HCT116 (cell line): ENCODE results near the gene DAP. TPM values are rescaled to one million over a fixed set of nuclear protein-coding genes. Genes with fewer than 3 reads are reported as not detected.

Experiments
- ATAC-seq: fragments of 200-7000 bp; cut with Tn5 transposase; 2 replicates; pipeline ENCODE4 v1.9.1; 2020; ENCODE audit warnings: mild to moderate bottlenecking, moderate library complexity
- BruUV-seq: library from RNA; stranded (reverse); fragments of 400-500 nt; replicated peaks from 2 replicates; lab custom pipeline; 2021; lab: Mats Ljungman, UMichigan
- CTCF ChIA-PET: fragments of 300-600 bp; sonication (Branson Sonifier 250); formaldehyde crosslinking; loops from one replicate; lab custom pipeline; 2021; ENCODE audit warnings: antibody characterized with exemption; lab: Charles Lee
- POLR2A ChIA-PET: fragments of 300-600, 350-600 bp; sonication (Branson Sonifier 250); formaldehyde crosslinking; loops from one replicate; lab custom pipeline; 2021; ENCODE audit warnings: antibody characterized with exemption; lab: Charles Lee
- RAD21 ChIA-PET, 2 experiments: fragments of 300-600 bp; sonication (Branson Sonifier 250); formaldehyde crosslinking; loops; one replicate each; lab custom pipeline; 2023; ENCODE audit warnings: low total read pairs in 2 of 2; ENCODE audit not compliant: uncharacterized antibody in 2 of 2, unreplicated experiment in 2 of 2, low non-redundant PET in 1 of 2; lab: Charles Lee
- DNase-seq: peaks from one replicate; pipeline ENCODE4 v3.0.0-alpha.2; 2010; ENCODE audit warnings: low read depth, low spot score
- H2AFZ ChIP-seq: fragments of 200-600 bp; shearing (Covaris generic), sonication (generic); 2 replicates; pipeline ENCODE4 v1.6.1; 2017; ENCODE audit warnings: low read depth, mixed run types, mixed read lengths, antibody characterized with exemption, low read length; ENCODE audit not compliant: poor library complexity, severe bottlenecking
- H3K27ac ChIP-seq: 2 replicates; pipeline ENCODE4 v1.5.1; 2012; ENCODE audit warnings: low read depth, low read length
- H3K27me3 ChIP-seq: fragments of 200-600 bp; sonication (generic); 2 replicates; pipeline ENCODE4 v1.6.1; 2016; ENCODE audit warnings: mixed run types, low read length, mixed read lengths; ENCODE audit not compliant: insufficient read depth
- H3K36me3 ChIP-seq, 2 experiments: fragments of 200-500 bp in 1 of 2; fragments of 200-600 bp in 1 of 2; sonication (Bioruptor generic) in 1 of 2; sonication (generic) in 1 of 2; 2 replicates each; pipeline versions ENCODE4 v1.5.1 to v1.6.1; 2014 to 2016; ENCODE audit warnings: low read length in 2 of 2, inconsistent platforms in 1 of 2, mixed read lengths in 1 of 2, mixed run types in 1 of 2; ENCODE audit not compliant: insufficient read depth in 2 of 2, control insufficient read depth in 1 of 2
- H3K4me1 ChIP-seq, 2 experiments: fragments of 200-600 bp in 1 of 2; sonication (generic) in 1 of 2; 2 replicates each; pipeline versions ENCODE4 v1.5.1 to v1.6.1; 2012 to 2017; ENCODE audit warnings: low read length in 2 of 2, inconsistent platforms in 1 of 2, mild to moderate bottlenecking in 1 of 2, mixed read lengths in 1 of 2, mixed run types in 1 of 2, moderate library complexity in 1 of 2; ENCODE audit not compliant: insufficient read depth in 2 of 2, control insufficient read depth in 1 of 2
- H3K4me2 ChIP-seq: fragments of 200-600 bp; sonication (generic); 2 replicates; pipeline ENCODE4 v1.6.1; 2017; ENCODE audit warnings: mixed run types, low read length, mixed read lengths
- H3K4me3 ChIP-seq, 2 experiments: fragments of 200-600 bp in 1 of 2; sonication (generic) in 1 of 2; replicated peaks in 1 of 2; 2 replicates each; pipeline ENCODE4 v1.5.1; 2011 to 2016; ENCODE audit warnings: low read length in 2 of 2, control low read depth in 1 of 2, low read depth in 1 of 2, mild to moderate bottlenecking in 1 of 2, mixed read lengths in 1 of 2, mixed run types in 1 of 2
- H3K79me2 ChIP-seq: fragments of 200-600 bp; sonication (generic); 2 replicates; pipeline ENCODE4 v1.6.1; 2017; ENCODE audit warnings: mild to moderate bottlenecking, mixed run types, low read length, moderate library complexity, mixed read lengths; ENCODE audit not compliant: insufficient read depth
- H3K9ac ChIP-seq: fragments of 200-600 bp; sonication (generic); 2 replicates; pipeline ENCODE4 v1.6.1; 2016; ENCODE audit warnings: low read length, mixed read lengths
- H3K9me2 ChIP-seq: fragments of 200-600 bp; sonication (generic), shearing (Covaris generic); 2 replicates; pipeline ENCODE4 v1.6.1; 2017; ENCODE audit warnings: mixed run types, mild to moderate bottlenecking, moderate library complexity; ENCODE audit not compliant: insufficient read depth
- H3K9me3 ChIP-seq, 2 experiments: fragments of 200-500 bp in 1 of 2; fragments of 200-600 bp in 1 of 2; sonication (Bioruptor generic) in 1 of 2; sonication (generic) in 1 of 2; 2 replicates each; pipeline ENCODE4 v1.6.1; 2014 to 2017; ENCODE audit warnings: low read length in 2 of 2, mixed read lengths in 2 of 2, inconsistent platforms in 1 of 2, low read depth in 1 of 2, mild to moderate bottlenecking in 1 of 2, mixed run types in 1 of 2, moderate library complexity in 1 of 2; ENCODE audit not compliant: control insufficient read depth in 1 of 2, insufficient read depth in 1 of 2
- H4K20me1 ChIP-seq: fragments of 200-600 bp; sonication (generic), shearing (Covaris generic); 2 replicates; pipeline ENCODE4 v1.6.1; 2017; ENCODE audit warnings: mixed run types, mild to moderate bottlenecking, moderate library complexity; ENCODE audit not compliant: insufficient read depth
- CEBPB ChIP-seq: IDR thresholded peaks from 2 replicates; pipeline ENCODE4 v1.6.1; 2012; ENCODE audit warnings: low read depth
- ELF1 ChIP-seq: IDR thresholded peaks from 2 replicates; pipeline ENCODE4 v1.6.1; 2012; ENCODE audit warnings: low read depth, borderline replicate concordance
- EZH2phosphoT487 ChIP-seq: fragments of 200-600 bp; IDR thresholded peaks from 2 replicates; pipeline ENCODE4 v1.6.1; 2018; ENCODE audit warnings: antibody characterized with exemption, borderline replicate concordance
- FOSL1 ChIP-seq: IDR thresholded peaks from 2 replicates; pipeline ENCODE4 v1.6.1; 2012; ENCODE audit warnings: low read depth
- JUND ChIP-seq: IDR thresholded peaks from 2 replicates; pipeline ENCODE4 v1.6.1; 2012
- POLR2A ChIP-seq: IDR thresholded peaks from 2 replicates; pipeline ENCODE4 v1.7.0; 2011; ENCODE audit warnings: borderline replicate concordance; ENCODE audit not compliant: insufficient read depth, insufficient read length; ENCODE audit errors: extremely low read depth
- POLR2AphosphoS5 ChIP-seq: IDR thresholded peaks from 2 replicates; pipeline ENCODE4 v1.6.1; 2011; ENCODE audit warnings: mild to moderate bottlenecking, low read depth, low read length, moderate library complexity
- RAD21 ChIP-seq: IDR thresholded peaks from 2 replicates; pipeline ENCODE4 v1.6.1; 2012; ENCODE audit warnings: low read depth, mild to moderate bottlenecking
- SIN3A ChIP-seq: IDR thresholded peaks from 2 replicates; pipeline ENCODE4 v1.6.1; 2012; ENCODE audit warnings: low read depth
- SRF ChIP-seq: IDR thresholded peaks from 2 replicates; pipeline ENCODE4 v1.6.1; 2012; ENCODE audit warnings: low read depth
- intact Hi-C: fragments of 100-400 bp; cut with micrococcal nuclease; formaldehyde crosslinking; loops from 2 replicates; pipeline ENCODE4 v1.10.0; 2022
- total RNA-seq: library from RNA; stranded (reverse); gene quantifications from one replicate; pipeline ENCODE4 v1.2.1, GENCODE V29; 2021; ENCODE audit not compliant: unreplicated experiment
- TF ChIP-seq, protein P1 (sequence below), 3 experiments: fragments of 200-600 bp in 1 of 3; sonication (generic) in 1 of 3; IDR thresholded peaks in 2 of 3; conservative IDR thresholded peaks in 1 of 3; 2 replicates each; pipeline ENCODE4 v1.5.1; 2012 to 2017; ENCODE audit warnings: low read depth in 2 of 3, low read length in 2 of 3, antibody characterized with exemption in 1 of 3, borderline replicate concordance in 1 of 3, control low read depth in 1 of 3, mild to moderate bottlenecking in 1 of 3, mixed read lengths in 1 of 3, mixed run types in 1 of 3, moderate library complexity in 1 of 3; ENCODE audit not compliant: insufficient read depth in 1 of 3
- TF ChIP-seq, protein P2 (sequence below): IDR thresholded peaks from 2 replicates; pipeline ENCODE4 v1.6.1; 2012
- TF ChIP-seq, protein P3 (sequence below): IDR thresholded peaks from 2 replicates; pipeline ENCODE4 v1.6.1; 2012; ENCODE audit warnings: low read depth

DAP gene
- total RNA-seq, 1 experiment from 2014 or later, result 59.1 TPM

DNA sequence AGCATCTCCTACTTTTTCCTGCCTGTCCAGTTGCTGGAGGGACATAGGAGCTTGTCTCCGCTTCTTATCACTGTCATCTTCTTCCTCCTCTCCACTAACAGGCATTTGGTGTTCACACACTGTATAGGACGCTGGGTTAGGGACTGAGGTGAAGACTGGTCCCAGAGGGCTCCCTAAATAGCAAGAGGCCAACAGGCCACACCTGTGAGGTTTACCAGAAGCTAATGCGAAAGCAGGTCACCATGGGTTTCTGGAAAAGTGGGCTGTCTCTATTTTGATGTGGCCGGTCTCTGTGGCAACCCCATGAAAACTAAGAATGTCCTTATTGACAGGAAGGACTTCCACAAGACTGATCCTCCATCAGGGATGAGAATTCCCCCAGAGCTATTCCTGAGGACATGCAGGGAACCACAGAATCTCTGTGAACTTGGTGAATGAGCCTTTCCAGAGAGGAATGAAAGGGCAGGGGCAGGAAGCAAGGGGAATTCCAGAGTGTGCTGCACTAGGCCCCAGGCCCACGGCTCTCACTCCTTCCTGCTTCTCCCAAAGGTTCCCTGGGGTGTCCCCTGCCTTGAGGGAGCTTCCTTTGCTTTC, 61.7 kb downstream of the DAP start:
- CTCF ChIA-PET, result interaction anchor here (1.6 kb wide), 1 partner anchor 10 kb away, joined by 4 read pairs; no protein-coding TSS in a partner anchor
- BruUV-seq, result no TSS peak
- Histone ChIP-seq H3K9ac (no peak overlapping the region), H3K9me3 (no peaks in the 10 kb centered on the region), H3K27me3 (no peaks in the 10 kb centered on the region), H2AFZ (no peak overlapping the region), H3K4me3 (no peak overlapping the region), H3K4me2 (no peak overlapping the region), H3K36me3 (no peaks in the 10 kb centered on the region), H3K4me1 (peaks cover 37 to 41% of the 10 kb centered on the region in 2 experiments), H3K9me2 (no peaks in the 10 kb centered on the region), H3K27ac (no peak overlapping the region), H3K79me2 (peaks cover 5% of the 10 kb centered on the region; the same call in 1 of the 2 replicates), H4K20me1 (no peaks in the 10 kb centered on the region)
- POLR2A ChIA-PET, result no interaction called here
- RAD21 ChIA-PET, result no interaction called here
- no peak for TF ChIP-seq ELF1
- TF ChIP-seq, protein P1, sequence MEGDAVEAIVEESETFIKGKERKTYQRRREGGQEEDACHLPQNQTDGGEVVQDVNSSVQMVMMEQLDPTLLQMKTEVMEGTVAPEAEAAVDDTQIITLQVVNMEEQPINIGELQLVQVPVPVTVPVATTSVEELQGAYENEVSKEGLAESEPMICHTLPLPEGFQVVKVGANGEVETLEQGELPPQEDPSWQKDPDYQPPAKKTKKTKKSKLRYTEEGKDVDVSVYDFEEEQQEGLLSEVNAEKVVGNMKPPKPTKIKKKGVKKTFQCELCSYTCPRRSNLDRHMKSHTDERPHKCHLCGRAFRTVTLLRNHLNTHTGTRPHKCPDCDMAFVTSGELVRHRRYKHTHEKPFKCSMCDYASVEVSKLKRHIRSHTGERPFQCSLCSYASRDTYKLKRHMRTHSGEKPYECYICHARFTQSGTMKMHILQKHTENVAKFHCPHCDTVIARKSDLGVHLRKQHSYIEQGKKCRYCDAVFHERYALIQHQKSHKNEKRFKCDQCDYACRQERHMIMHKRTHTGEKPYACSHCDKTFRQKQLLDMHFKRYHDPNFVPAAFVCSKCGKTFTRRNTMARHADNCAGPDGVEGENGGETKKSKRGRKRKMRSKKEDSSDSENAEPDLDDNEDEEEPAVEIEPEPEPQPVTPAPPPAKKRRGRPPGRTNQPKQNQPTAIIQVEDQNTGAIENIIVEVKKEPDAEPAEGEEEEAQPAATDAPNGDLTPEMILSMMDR (IDR thresholded peaks at IDR 0.05 in 2 of 3, conservative IDR thresholded peaks at IDR 0.05 in 1 of 3; ENCODE audit: borderline replicate concordance in 1 of 3, insufficient read depth in 1 of 3, low read depth in 2 of 3, low read length in 2 of 3), result no peak
- intact Hi-C loops, result loop anchor here (5.0 kb wide), 3 partner anchors 163 to 1323 kb away; no protein-coding TSS in a partner anchor
- ATAC-seq (no peak), DNase-seq (no peak)

DNA sequence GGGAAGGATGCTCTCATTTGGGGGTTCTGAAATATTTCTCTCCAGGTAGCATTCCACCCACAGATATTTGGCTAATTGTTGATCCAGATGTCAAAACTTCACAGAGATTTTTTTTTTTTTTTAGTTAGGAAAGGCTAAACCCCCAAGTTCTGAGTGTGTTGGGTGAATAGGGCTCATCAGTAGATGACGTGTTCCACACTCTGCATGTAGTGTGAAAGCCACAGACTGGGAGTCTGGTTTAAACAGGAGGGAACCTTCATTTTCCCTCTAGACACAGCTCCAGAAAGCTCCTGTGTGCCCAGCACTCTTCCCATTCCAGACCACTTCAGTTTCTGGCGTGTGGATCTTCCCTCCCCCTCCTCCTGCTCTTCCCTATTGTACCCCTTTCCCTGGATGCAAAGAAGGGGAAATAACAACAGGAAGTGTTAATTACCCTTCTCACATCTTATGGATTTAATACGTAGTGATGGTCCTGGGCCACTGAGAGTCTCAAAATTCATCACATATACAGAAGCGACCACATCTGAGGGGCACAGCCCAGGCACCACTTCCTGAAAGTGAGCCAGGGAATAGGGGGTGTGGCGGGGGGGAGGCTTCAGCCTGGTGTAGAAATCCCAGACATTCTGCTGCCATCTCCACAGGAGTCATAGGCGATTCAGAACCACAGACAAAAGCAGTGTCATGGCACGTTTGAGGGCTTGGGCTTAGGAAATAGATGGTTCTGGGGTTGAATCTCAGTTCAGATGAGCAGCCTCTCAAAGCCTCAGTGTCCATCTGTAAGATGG, 65.1 kb downstream of the DAP start:
- no peak overlapping the region for H3K9ac ChIP-seq
- H3K4me1 ChIP-seq, result peaks cover 5 to 19% of the 10 kb centered on the region in 2 experiments; a peak in 3 of 4 replicates
- no peaks in the 10 kb centered on the region for H3K9me2 ChIP-seq
- no peak for ATAC-seq
- H3K9me3 ChIP-seq, result no peaks in the 10 kb centered on the region
- H2AFZ ChIP-seq, result no peak overlapping the region
- ChIA-PET RAD21 (interaction anchor here in 1 of 2 experiments (0.5 kb wide), 1 partner anchor 75 kb away, joined by 4 read pairs; no protein-coding TSS in a partner anchor), CTCF (interaction anchor here (0.5 to 1.0 kb wide), 2 partner anchors 243 to 292 kb away, joined by 3 to 4 read pairs; no protein-coding TSS in a partner anchor), POLR2A (no interaction called here)
- intact Hi-C loops, result loop anchor here (2.0 to 5.0 kb wide), 4 partner anchors 166 to 1326 kb away; no protein-coding TSS in a partner anchor
- H3K36me3 ChIP-seq, result no peaks in the 10 kb centered on the region
- H3K4me3 ChIP-seq, result no peak overlapping the region
- H3K4me2 ChIP-seq, result no peak overlapping the region
- H4K20me1 ChIP-seq, result no peaks in the 10 kb centered on the region
- no peak for DNase-seq
- H3K27me3 ChIP-seq, result no peaks in the 10 kb centered on the region
- BruUV-seq, result no TSS peak
- no peak overlapping the region for H3K27ac ChIP-seq
- peaks cover 14% of the 10 kb centered on the region; the same call in 1 of the 2 replicates for H3K79me2 ChIP-seq
- no peak for TF ChIP-seq POLR2A
- TF ChIP-seq JUND, result no peak
- TF ChIP-seq, protein P2, sequence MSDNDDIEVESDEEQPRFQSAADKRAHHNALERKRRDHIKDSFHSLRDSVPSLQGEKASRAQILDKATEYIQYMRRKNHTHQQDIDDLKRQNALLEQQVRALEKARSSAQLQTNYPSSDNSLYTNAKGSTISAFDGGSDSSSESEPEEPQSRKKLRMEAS, result no peak
- no peak for TF ChIP-seq SIN3A
- TF ChIP-seq EZH2phosphoT487, result no peak
- no peak for TF ChIP-seq SRF
- TF ChIP-seq, protein P3, sequence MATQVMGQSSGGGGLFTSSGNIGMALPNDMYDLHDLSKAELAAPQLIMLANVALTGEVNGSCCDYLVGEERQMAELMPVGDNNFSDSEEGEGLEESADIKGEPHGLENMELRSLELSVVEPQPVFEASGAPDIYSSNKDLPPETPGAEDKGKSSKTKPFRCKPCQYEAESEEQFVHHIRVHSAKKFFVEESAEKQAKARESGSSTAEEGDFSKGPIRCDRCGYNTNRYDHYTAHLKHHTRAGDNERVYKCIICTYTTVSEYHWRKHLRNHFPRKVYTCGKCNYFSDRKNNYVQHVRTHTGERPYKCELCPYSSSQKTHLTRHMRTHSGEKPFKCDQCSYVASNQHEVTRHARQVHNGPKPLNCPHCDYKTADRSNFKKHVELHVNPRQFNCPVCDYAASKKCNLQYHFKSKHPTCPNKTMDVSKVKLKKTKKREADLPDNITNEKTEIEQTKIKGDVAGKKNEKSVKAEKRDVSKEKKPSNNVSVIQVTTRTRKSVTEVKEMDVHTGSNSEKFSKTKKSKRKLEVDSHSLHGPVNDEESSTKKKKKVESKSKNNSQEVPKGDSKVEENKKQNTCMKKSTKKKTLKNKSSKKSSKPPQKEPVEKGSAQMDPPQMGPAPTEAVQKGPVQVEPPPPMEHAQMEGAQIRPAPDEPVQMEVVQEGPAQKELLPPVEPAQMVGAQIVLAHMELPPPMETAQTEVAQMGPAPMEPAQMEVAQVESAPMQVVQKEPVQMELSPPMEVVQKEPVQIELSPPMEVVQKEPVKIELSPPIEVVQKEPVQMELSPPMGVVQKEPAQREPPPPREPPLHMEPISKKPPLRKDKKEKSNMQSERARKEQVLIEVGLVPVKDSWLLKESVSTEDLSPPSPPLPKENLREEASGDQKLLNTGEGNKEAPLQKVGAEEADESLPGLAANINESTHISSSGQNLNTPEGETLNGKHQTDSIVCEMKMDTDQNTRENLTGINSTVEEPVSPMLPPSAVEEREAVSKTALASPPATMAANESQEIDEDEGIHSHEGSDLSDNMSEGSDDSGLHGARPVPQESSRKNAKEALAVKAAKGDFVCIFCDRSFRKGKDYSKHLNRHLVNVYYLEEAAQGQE, result no peak
- TF ChIP-seq CEBPB, result no peak
- no peak for TF ChIP-seq RAD21
- no peak for TF ChIP-seq POLR2AphosphoS5
- TF ChIP-seq FOSL1, result no peak
